HepG2 (cell line): ENCODE data around the gene ANKRD13C. TPM values are rescaled to one million over a fixed set of nuclear protein-coding genes. Genes with fewer than 3 reads are reported as not detected.

Source experiments
- CHCHD3 ChIP-seq: sonication (generic); formaldehyde crosslinking; IDR thresholded peaks from 2 replicates; pipeline ENCODE4 v1.8.0; 2022; ENCODE audit warnings: mild to moderate bottlenecking, missing genetic modification reagents, moderate library complexity
- ELF1 ChIP-seq: sonication (generic); formaldehyde crosslinking; IDR thresholded peaks from 2 replicates; pipeline ENCODE4 v1.4.0; 2020; ENCODE audit warnings: missing genetic modification reagents
- FOSL2 ChIP-seq: sonication (generic); formaldehyde crosslinking; IDR thresholded peaks from 2 replicates; pipeline ENCODE4 v1.4.0; 2020; ENCODE audit warnings: missing genetic modification reagents
- HNF1A ChIP-seq, 2 experiments: sonication (generic) in 1 of 2; formaldehyde crosslinking in 1 of 2; IDR thresholded peaks; 2 replicates each; pipeline versions ENCODE4 v1.4.0 to v1.6.1; 2016 to 2020; ENCODE audit warnings: borderline replicate concordance in 1 of 2, low read depth in 1 of 2, mild to moderate bottlenecking in 1 of 2, missing genetic modification reagents in 1 of 2
- MAF1 ChIP-seq: sonication (generic); formaldehyde crosslinking; IDR thresholded peaks from 2 replicates; pipeline ENCODE4 v1.5.0; 2020; ENCODE audit warnings: missing genetic modification reagents, borderline replicate concordance
- MED1 ChIP-seq: sonication (generic); formaldehyde crosslinking; IDR thresholded peaks from 2 replicates; pipeline ENCODE4 v1.4.0; 2020; ENCODE audit warnings: missing genetic modification reagents
- MXI1 ChIP-seq: IDR thresholded peaks from 3 replicates; pipeline ENCODE4 v1.6.1; 2012; ENCODE audit warnings: low read depth, low read length, inconsistent platforms, borderline replicate concordance
- NR1H2 ChIP-seq: sonication (generic); formaldehyde crosslinking; IDR thresholded peaks from 2 replicates; pipeline ENCODE4 v1.8.1; 2022; ENCODE audit warnings: low read depth, missing genetic modification reagents, borderline replicate concordance
- RCOR2 ChIP-seq: IDR thresholded peaks from 2 replicates; pipeline ENCODE4 v1.6.1; 2016; ENCODE audit warnings: missing biosample characterization, missing genetic modification reagents
- RFX1 ChIP-seq: fragments of 450-650 bp; IDR thresholded peaks from 2 replicates; pipeline ENCODE4 v1.6.1; 2017
- SATB2 ChIP-seq: sonication (generic); formaldehyde crosslinking; IDR thresholded peaks from 2 replicates; pipeline ENCODE4 v1.5.0; 2020; ENCODE audit warnings: missing genetic modification reagents
- ZBTB38 ChIP-seq: sonication (generic); formaldehyde crosslinking; IDR thresholded peaks from 2 replicates; pipeline ENCODE4 v1.5.1; 2020; ENCODE audit warnings: mild to moderate bottlenecking, missing genetic modification reagents
- ZMAT3 ChIP-seq: sonication (generic); formaldehyde crosslinking; conservative IDR thresholded peaks from 2 replicates; pipeline ENCODE4 v1.7.0; 2021; ENCODE audit warnings: missing genetic modification reagents
- ZNF446 ChIP-seq: sonication (generic); formaldehyde crosslinking; IDR thresholded peaks from 2 replicates; pipeline ENCODE4 v1.5.0; 2020; ENCODE audit warnings: mild to moderate bottlenecking, missing genetic modification reagents
- ZNF543 ChIP-seq: sonication (generic); formaldehyde crosslinking; IDR thresholded peaks from 2 replicates; pipeline ENCODE4 v1.4.0; 2020; ENCODE audit warnings: mild to moderate bottlenecking, missing genetic modification reagents
- ZNF605 ChIP-seq: sonication (generic); formaldehyde crosslinking; IDR thresholded peaks from 2 replicates; pipeline ENCODE4 v1.8.0; 2022; ENCODE audit warnings: mild to moderate bottlenecking, missing genetic modification reagents
- ZSCAN25 ChIP-seq: sonication (generic); formaldehyde crosslinking; IDR thresholded peaks from 2 replicates; pipeline ENCODE4 v1.8.0; 2022; ENCODE audit warnings: mild to moderate bottlenecking, missing genetic modification reagents
- polyA plus RNA-seq, 8 experiments: library from polyadenylated mRNA; depleted of rRNA in 3 of 8; stranded (reverse) in 7 of 8; unstranded in 1 of 8; fragments of >200 nt; fragmentation: Illumina TruSeq in 4 of 8; extraction: Trizol in 4 of 8; gene quantifications; 2 replicates each; pipeline versions ENCODE4 v1.2.1 to v1.2.3, GENCODE V29; 2011 to 2016; ENCODE audit warnings: low read depth in 4 of 8, missing spikeins in 1 of 8, mixed read lengths in 1 of 8; ENCODE audit not compliant: insufficient read depth in 1 of 8
- total RNA-seq, 5 experiments: library from RNA; depleted of rRNA; stranded (reverse); fragments of >200 nt; fragmentation: Illumina TruSeq; extraction: Trizol; gene quantifications; 2 replicates each; pipeline ENCODE4 v1.2.3, GENCODE V29; 2016; ENCODE audit warnings: low read depth in 1 of 5
- TF ChIP-seq, protein P1 (sequence below): sonication (generic); formaldehyde crosslinking; IDR thresholded peaks from 2 replicates; pipeline ENCODE4 v1.4.0; 2020; ENCODE audit warnings: missing genetic modification reagents, borderline replicate concordance
- TF ChIP-seq, protein P2 (sequence below): sonication (generic); formaldehyde crosslinking; IDR thresholded peaks from 2 replicates; pipeline ENCODE4 v1.5.1; 2020; ENCODE audit warnings: missing genetic modification reagents, mild to moderate bottlenecking, borderline replicate concordance

Gene ANKRD13C
- total and polyA plus RNA-seq, 2 of the 13 experiments (the other 11 are each of a cell fraction or from before 2014, with no cell fraction given) = 6.2 to 17.6 TPM

GRCh38 chr1:70221238-70222121 lies 133.0 kb downstream of the ANKRD13C start, which contains the start of gene SRSF11 (continued):
- TF ChIP-seq HNF1A (IDR thresholded peaks at IDR 0.05; ENCODE audit: low read depth) (no peak), HNF1A (CRISPR knock-in tag; IDR thresholded peaks at IDR 0.05; ENCODE audit: borderline replicate concordance) (no peak; the same call in 1 of the 2 replicates), CHCHD3 (no peak), ZNF605 (CRISPR knock-in tag) (peak; percentile 97), MXI1 (peak; percentile 90; the same call in 1 of the 3 replicates), ZNF446 (peak; percentile 93), SATB2 (CRISPR knock-in tag) (no peak), ZMAT3 (CRISPR knock-in tag) (0 out of 2 replicates have a peak, but pooled peaks have one; percentile 46), ZBTB38 (CRISPR knock-in tag) (peak; percentile 90), ZSCAN25 (CRISPR knock-in tag) (0 out of 2 replicates have a peak, but pooled peaks have one; percentile 37), FOSL2 (CRISPR knock-in tag) (peak; percentile 41; the same call in 1 of the 2 replicates), RCOR2 (no peak), ZNF543 (CRISPR knock-in tag) (peak; percentile 52; the same call in 1 of the 2 replicates), MED1 (CRISPR knock-in tag) (peak; percentile 48; the same call in 1 of the 2 replicates), RFX1 (no peak), MAF1 (no peak), ELF1 (peak; percentile 23; the same call in 1 of the 2 replicates), NR1H2 (CRISPR knock-in tag) (peak; percentile 45; the same call in 1 of the 2 replicates)
- TF ChIP-seq, protein P1, sequence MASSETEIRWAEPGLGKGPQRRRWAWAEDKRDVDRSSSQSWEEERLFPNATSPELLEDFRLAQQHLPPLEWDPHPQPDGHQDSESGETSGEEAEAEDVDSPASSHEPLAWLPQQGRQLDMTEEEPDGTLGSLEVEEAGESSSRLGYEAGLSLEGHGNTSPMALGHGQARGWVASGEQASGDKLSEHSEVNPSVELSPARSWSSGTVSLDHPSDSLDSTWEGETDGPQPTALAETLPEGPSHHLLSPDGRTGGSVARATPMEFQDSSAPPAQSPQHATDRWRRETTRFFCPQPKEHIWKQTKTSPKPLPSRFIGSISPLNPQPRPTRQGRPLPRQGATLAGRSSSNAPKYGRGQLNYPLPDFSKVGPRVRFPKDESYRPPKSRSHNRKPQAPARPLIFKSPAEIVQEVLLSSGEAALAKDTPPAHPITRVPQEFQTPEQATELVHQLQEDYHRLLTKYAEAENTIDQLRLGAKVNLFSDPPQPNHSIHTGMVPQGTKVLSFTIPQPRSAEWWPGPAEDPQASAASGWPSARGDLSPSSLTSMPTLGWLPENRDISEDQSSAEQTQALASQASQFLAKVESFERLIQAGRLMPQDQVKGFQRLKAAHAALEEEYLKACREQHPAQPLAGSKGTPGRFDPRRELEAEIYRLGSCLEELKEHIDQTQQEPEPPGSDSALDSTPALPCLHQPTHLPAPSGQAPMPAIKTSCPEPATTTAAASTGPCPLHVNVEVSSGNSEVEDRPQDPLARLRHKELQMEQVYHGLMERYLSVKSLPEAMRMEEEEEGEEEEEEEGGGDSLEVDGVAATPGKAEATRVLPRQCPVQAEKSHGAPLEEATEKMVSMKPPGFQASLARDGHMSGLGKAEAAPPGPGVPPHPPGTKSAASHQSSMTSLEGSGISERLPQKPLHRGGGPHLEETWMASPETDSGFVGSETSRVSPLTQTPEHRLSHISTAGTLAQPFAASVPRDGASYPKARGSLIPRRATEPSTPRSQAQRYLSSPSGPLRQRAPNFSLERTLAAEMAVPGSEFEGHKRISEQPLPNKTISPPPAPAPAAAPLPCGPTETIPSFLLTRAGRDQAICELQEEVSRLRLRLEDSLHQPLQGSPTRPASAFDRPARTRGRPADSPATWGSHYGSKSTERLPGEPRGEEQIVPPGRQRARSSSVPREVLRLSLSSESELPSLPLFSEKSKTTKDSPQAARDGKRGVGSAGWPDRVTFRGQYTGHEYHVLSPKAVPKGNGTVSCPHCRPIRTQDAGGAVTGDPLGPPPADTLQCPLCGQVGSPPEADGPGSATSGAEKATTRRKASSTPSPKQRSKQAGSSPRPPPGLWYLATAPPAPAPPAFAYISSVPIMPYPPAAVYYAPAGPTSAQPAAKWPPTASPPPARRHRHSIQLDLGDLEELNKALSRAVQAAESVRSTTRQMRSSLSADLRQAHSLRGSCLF (CRISPR knock-in tag) = no peak
- TF ChIP-seq, protein P2, sequence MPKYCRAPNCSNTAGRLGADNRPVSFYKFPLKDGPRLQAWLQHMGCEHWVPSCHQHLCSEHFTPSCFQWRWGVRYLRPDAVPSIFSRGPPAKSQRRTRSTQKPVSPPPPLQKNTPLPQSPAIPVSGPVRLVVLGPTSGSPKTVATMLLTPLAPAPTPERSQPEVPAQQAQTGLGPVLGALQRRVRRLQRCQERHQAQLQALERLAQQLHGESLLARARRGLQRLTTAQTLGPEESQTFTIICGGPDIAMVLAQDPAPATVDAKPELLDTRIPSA (CRISPR knock-in tag) = 0 out of 2 replicates have a peak, but pooled peaks have one; percentile 73
